SU-DHL-6 (cell line): ENCODE results near the gene SPNS2.

Source experiments
- H2AFZ ChIP-seq: fragments of 200-600 bp; sonication (generic); 2 replicates; pipeline ENCODE4 v1.6.1; 2014; ENCODE audit warnings: low read depth, mild to moderate bottlenecking, moderate library complexity, mixed read lengths, antibody characterized with exemption, low read length; ENCODE audit not compliant: severe bottlenecking
- H3F3A ChIP-seq: fragments of 200-600 bp; shearing (Covaris generic); 2 replicates; pipeline ENCODE4 v1.6.0; 2016; ENCODE audit warnings: antibody characterized with exemption, mild to moderate bottlenecking; ENCODE audit not compliant: insufficient read depth
- H3K27ac ChIP-seq: fragments of 200-600 bp; sonication (generic); 2 replicates; pipeline ENCODE4 v1.5.1; 2016; ENCODE audit warnings: low read depth, mild to moderate bottlenecking, low read length, moderate library complexity, mixed read lengths
- H3K27me3 ChIP-seq: fragments of 200-600 bp; sonication (generic), shearing (Covaris generic); 2 replicates; pipeline ENCODE4 v1.6.0; 2014; ENCODE audit warnings: mild to moderate bottlenecking, low read length
- H3K36me3 ChIP-seq: fragments of 200-600 bp; sonication (generic); 2 replicates; pipeline ENCODE4 v1.6.1; 2014; ENCODE audit warnings: mild to moderate bottlenecking, low read length, mixed read lengths
- H3K4me2 ChIP-seq: fragments of 300-600, 200-600 bp; shearing (Covaris generic), sonication (generic); 2 replicates; pipeline ENCODE4 v1.6.0; 2014; ENCODE audit warnings: low read length, low read depth, mild to moderate bottlenecking; ENCODE audit not compliant: poor library complexity, severe bottlenecking
- H3K4me3 ChIP-seq: fragments of 200-600 bp; sonication (generic); 2 replicates; pipeline ENCODE4 v1.5.1; 2014; ENCODE audit warnings: antibody characterized with exemption, low read length, mild to moderate bottlenecking, mixed read lengths; ENCODE audit not compliant: insufficient read depth, poor library complexity, severe bottlenecking
- H3K79me2 ChIP-seq: fragments of 200-600 bp; sonication (generic); 2 replicates; pipeline ENCODE4 v1.6.1; 2014; ENCODE audit warnings: mild to moderate bottlenecking, low read length, moderate library complexity; ENCODE audit not compliant: insufficient read depth
- H3K9ac ChIP-seq: fragments of 200-600 bp; sonication (generic); 2 replicates; pipeline ENCODE4 v1.7.0; 2014; ENCODE audit warnings: mild to moderate bottlenecking, low read length
- H3K9me2 ChIP-seq: fragments of 200-600 bp; sonication (generic); replicated peaks from 2 replicates; pipeline ENCODE4 v1.6.1; 2014; ENCODE audit warnings: low read length; ENCODE audit not compliant: insufficient read depth
- H3K9me3 ChIP-seq: fragments of 200-600 bp; sonication (generic); 2 replicates; pipeline ENCODE4 v1.6.1; 2014; ENCODE audit warnings: low read length, mixed read lengths; ENCODE audit not compliant: insufficient read depth
- H4K20me1 ChIP-seq: fragments of 200-600 bp; sonication (generic); 2 replicates; pipeline ENCODE4 v1.6.1; 2014; ENCODE audit warnings: low read depth, mild to moderate bottlenecking, antibody characterized with exemption, low read length, moderate library complexity, mixed read lengths
- EZH2phosphoT487 ChIP-seq: fragments of 200-600 bp; sonication (generic), shearing (Covaris generic); conservative IDR thresholded peaks from 2 replicates; pipeline ENCODE4 v1.6.1; 2018; ENCODE audit warnings: mild to moderate bottlenecking, antibody characterized with exemption, low read length, moderate library complexity, mixed read lengths
- TF ChIP-seq, protein P1 (sequence below): fragments of 200-600 bp; sonication (generic); IDR thresholded peaks from one replicate; pipeline ENCODE4 v1.5.1; 2017; ENCODE audit warnings: antibody characterized with exemption, mild to moderate bottlenecking, low read length, moderate library complexity; ENCODE audit not compliant: insufficient read depth, poor library complexity, severe bottlenecking

The SPNS2 gene

DNA sequence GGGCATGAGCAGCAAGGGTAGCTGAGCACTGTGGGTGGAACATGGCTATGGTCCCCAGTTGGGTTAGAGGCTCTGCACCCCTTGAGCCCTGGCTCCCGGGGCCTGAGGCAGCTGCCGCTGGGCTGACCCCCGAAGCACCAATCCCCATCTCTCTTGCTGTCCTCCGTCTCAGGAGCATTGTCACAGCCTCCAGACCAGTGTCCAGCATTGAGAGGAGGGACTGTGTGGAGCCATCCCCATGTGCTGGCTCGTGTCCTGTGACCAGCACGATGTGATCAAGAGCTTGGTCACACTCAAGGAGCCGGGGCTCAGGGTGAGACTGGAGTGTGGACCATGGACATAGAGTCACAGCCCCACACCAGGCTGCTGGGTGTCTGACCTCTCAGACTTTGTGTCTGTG lies 88.5 kb downstream of the SPNS2 start:
- H3K9ac ChIP-seq, result no peak overlapping the region
- H3K27me3 ChIP-seq, result no peaks in the 10 kb centered on the region
- H3K4me2 ChIP-seq, result no peak overlapping the region
- H3K36me3 ChIP-seq, result no peaks in the 10 kb centered on the region
- TF ChIP-seq, protein P1, sequence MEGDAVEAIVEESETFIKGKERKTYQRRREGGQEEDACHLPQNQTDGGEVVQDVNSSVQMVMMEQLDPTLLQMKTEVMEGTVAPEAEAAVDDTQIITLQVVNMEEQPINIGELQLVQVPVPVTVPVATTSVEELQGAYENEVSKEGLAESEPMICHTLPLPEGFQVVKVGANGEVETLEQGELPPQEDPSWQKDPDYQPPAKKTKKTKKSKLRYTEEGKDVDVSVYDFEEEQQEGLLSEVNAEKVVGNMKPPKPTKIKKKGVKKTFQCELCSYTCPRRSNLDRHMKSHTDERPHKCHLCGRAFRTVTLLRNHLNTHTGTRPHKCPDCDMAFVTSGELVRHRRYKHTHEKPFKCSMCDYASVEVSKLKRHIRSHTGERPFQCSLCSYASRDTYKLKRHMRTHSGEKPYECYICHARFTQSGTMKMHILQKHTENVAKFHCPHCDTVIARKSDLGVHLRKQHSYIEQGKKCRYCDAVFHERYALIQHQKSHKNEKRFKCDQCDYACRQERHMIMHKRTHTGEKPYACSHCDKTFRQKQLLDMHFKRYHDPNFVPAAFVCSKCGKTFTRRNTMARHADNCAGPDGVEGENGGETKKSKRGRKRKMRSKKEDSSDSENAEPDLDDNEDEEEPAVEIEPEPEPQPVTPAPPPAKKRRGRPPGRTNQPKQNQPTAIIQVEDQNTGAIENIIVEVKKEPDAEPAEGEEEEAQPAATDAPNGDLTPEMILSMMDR, result no peak
- no peak for TF ChIP-seq EZH2phosphoT487
- H3F3A ChIP-seq, result no peaks in the 10 kb centered on the region
- H3K79me2 ChIP-seq, result no peaks in the 10 kb centered on the region
- H3K9me2 ChIP-seq, result no peaks in the 10 kb centered on the region
- no peaks in the 10 kb centered on the region for H4K20me1 ChIP-seq
- no peaks in the 10 kb centered on the region for H3K9me3 ChIP-seq
- no peak overlapping the region for H3K4me3 ChIP-seq
- H2AFZ ChIP-seq, result no peak overlapping the region
- H3K27ac ChIP-seq, result no peak overlapping the region

DNA sequence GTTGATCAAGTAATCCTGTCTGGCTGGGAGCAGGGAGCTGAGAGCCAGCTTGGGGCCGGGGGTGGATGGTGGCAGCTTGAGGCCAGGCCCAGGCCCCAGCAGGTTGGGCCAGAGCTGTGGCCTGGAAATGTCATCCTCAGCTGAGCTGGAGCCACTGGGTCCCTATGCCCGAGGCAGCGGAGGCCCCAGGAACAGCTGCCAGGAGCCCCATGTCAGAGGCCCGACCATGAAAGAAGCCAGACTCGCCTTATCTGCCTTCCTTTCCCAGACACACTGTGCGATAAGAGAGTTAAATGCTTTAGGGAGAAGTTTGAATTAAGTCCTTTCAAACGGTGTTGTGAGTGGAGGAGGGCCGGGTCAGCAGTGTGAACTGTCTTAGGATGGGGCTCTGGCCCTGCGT lies 89.1 kb downstream of the SPNS2 start:
- H4K20me1 ChIP-seq, result no peaks in the 10 kb centered on the region
- H3K9me3 ChIP-seq, result no peaks in the 10 kb centered on the region
- H3K4me2 ChIP-seq, result no peak overlapping the region
- no peaks in the 10 kb centered on the region for H3K27me3 ChIP-seq
- H3K79me2 ChIP-seq, result no peaks in the 10 kb centered on the region
- H3K9me2 ChIP-seq, result no peaks in the 10 kb centered on the region
- no peak overlapping the region for H3K27ac ChIP-seq
- no peak overlapping the region for H3K9ac ChIP-seq
- no peak overlapping the region for H2AFZ ChIP-seq
- H3K4me3 ChIP-seq, result no peak overlapping the region
- H3F3A ChIP-seq, result no peaks in the 10 kb centered on the region
- no peaks in the 10 kb centered on the region for H3K36me3 ChIP-seq
- TF ChIP-seq, protein P1, result no peak
- no peak for TF ChIP-seq EZH2phosphoT487

DNA sequence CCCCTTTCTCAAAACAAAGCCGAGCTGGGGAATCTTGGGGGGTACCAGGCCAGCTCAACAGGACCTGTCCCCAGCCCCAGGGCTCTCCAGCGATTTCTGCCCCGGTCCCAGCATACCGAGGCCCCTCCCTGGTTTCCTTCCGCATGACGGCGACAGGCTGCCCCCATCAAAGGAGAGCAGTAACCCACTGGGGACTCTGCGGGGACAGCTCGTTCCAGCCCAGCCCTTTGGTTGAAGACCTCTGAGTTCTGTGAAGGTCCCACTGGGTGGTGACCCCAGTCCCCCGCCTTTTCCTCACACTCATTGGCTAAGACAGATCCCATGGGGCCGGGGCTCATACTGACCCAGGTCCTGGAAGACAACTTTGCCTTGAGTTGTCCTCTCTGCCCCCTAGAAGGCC lies 89.7 kb downstream of the SPNS2 start:
- H3K9me2 ChIP-seq, result no peaks in the 10 kb centered on the region
- H2AFZ ChIP-seq, result no peak overlapping the region
- no peak overlapping the region for H3K9ac ChIP-seq
- no peaks in the 10 kb centered on the region for H3F3A ChIP-seq
- no peaks in the 10 kb centered on the region for H3K79me2 ChIP-seq
- H3K4me2 ChIP-seq, result no peak overlapping the region
- no peaks in the 10 kb centered on the region for H4K20me1 ChIP-seq
- H3K36me3 ChIP-seq, result no peaks in the 10 kb centered on the region
- H3K27me3 ChIP-seq, result no peaks in the 10 kb centered on the region
- H3K4me3 ChIP-seq, result no peak overlapping the region
- H3K27ac ChIP-seq, result no peak overlapping the region
- TF ChIP-seq, protein P1, result no peak
- no peak for TF ChIP-seq EZH2phosphoT487
- no peaks in the 10 kb centered on the region for H3K9me3 ChIP-seq
